Mesothelial cell of epicardium (in vitro differentiated cells): ENCODE data around the gene RABL3. TPM values are rescaled to one million over a fixed set of nuclear protein-coding genes. Genes with fewer than 3 reads are reported as not detected.
"Not testable (repeated sequence)": the region's sequence is repeated elsewhere in the genome, so short reads cannot be mapped to it uniquely, and the experiment has no call there.

Experiments
- DNase-seq, 2 experiments: peaks; one replicate each; pipeline ENCODE4 v3.0.0; 2021; ENCODE audit warnings: low spot score in 2 of 2; ENCODE audit not compliant: unreplicated experiment in 2 of 2
- H3K27ac Mint-ChIP-seq: 2 replicates; pipeline ENCODE4 v1.8.0; 2021; ENCODE audit warnings: mixed read lengths
- H3K27me3 Mint-ChIP-seq: 2 replicates; pipeline ENCODE4 v1.8.0; 2021; ENCODE audit warnings: low read depth, mixed read lengths
- H3K36me3 Mint-ChIP-seq: 2 replicates; pipeline ENCODE4 v1.8.0; 2021; ENCODE audit warnings: mixed read lengths
- H3K4me1 Mint-ChIP-seq: 2 replicates; pipeline ENCODE4 v1.8.0; 2021; ENCODE audit warnings: mixed read lengths
- H3K4me3 Mint-ChIP-seq: 2 replicates; pipeline ENCODE4 v1.8.0; 2021; ENCODE audit warnings: mild to moderate bottlenecking, moderate library complexity, mixed read lengths
- H3K9me3 Mint-ChIP-seq: 2 replicates; pipeline ENCODE4 v1.8.0; 2021; ENCODE audit warnings: mixed read lengths
- total RNA-seq: library from RNA; stranded (reverse); gene quantifications from 3 replicates; pipeline ENCODE4 v1.2.1, GENCODE V29; 2021
- TF ChIP-seq, protein P1 (sequence below): fragments of 200-600 bp; sonication (generic); IDR thresholded peaks from one replicate; pipeline ENCODE4 v1.5.0; 2021; ENCODE audit warnings: antibody characterized with exemption; ENCODE audit not compliant: unreplicated experiment

The RABL3 gene
- total RNA-seq, 1 donor from 2014 or later, result 19.1 TPM

DNA sequence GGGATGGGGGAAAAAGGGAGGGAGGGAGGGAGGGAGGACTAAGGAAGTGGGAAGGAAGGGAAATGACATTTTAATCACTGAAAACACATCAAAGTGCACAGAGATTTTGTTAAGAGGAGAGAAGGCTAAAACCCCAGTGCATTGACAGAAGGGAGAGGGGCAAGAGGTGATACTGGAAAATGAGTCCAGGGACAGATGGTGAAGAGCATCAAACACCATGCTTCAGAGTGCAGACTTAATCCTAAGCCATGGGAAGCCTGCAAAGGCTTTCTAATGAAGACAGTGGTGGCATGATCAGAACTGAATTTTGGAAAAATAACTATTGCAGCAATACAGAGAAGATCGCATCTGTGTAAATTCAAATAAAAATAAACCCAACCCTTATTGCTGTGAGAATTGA is 102.1 kb downstream of the RABL3 start:
- DNase-seq, result no peak
- peaks cover 11% of the 10 kb centered on the region for H3K4me1 Mint-ChIP-seq
- peaks cover 4% of the 10 kb centered on the region for H3K9me3 Mint-ChIP-seq
- H3K27ac Mint-ChIP-seq, result no peak overlapping the region
- no peaks in the 10 kb centered on the region for H3K36me3 Mint-ChIP-seq
- TF ChIP-seq, protein P1, sequence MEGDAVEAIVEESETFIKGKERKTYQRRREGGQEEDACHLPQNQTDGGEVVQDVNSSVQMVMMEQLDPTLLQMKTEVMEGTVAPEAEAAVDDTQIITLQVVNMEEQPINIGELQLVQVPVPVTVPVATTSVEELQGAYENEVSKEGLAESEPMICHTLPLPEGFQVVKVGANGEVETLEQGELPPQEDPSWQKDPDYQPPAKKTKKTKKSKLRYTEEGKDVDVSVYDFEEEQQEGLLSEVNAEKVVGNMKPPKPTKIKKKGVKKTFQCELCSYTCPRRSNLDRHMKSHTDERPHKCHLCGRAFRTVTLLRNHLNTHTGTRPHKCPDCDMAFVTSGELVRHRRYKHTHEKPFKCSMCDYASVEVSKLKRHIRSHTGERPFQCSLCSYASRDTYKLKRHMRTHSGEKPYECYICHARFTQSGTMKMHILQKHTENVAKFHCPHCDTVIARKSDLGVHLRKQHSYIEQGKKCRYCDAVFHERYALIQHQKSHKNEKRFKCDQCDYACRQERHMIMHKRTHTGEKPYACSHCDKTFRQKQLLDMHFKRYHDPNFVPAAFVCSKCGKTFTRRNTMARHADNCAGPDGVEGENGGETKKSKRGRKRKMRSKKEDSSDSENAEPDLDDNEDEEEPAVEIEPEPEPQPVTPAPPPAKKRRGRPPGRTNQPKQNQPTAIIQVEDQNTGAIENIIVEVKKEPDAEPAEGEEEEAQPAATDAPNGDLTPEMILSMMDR, result no peak
- no peak overlapping the region for H3K4me3 Mint-ChIP-seq
- peaks cover 4% of the 10 kb centered on the region for H3K27me3 Mint-ChIP-seq

DNA sequence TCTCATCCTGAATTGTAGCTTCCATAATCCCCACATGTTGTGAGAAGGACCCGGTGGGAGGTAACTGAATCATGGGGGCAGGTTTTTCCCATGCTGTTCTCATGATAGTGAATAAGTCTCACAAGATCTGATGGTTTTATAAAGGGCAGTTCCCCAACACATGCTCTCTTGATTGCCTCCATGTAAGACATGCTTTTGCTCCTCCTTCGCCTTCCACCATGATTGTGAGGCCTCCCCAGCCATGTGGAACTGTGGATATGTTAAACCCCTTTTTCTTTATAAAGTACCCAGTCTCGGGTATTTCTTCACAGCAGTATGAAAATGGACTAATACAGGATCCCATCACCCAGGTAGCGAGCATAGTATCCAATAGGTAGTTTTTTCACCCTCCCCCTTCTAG is 103.5 kb downstream of the RABL3 start:
- H3K27me3 Mint-ChIP-seq, H3K9me3 Mint-ChIP-seq, H3K27ac Mint-ChIP-seq, DNase-seq, H3K4me1 Mint-ChIP-seq, H3K4me3 Mint-ChIP-seq, H3K36me3 Mint-ChIP-seq: not testable (repeated sequence)

DNA sequence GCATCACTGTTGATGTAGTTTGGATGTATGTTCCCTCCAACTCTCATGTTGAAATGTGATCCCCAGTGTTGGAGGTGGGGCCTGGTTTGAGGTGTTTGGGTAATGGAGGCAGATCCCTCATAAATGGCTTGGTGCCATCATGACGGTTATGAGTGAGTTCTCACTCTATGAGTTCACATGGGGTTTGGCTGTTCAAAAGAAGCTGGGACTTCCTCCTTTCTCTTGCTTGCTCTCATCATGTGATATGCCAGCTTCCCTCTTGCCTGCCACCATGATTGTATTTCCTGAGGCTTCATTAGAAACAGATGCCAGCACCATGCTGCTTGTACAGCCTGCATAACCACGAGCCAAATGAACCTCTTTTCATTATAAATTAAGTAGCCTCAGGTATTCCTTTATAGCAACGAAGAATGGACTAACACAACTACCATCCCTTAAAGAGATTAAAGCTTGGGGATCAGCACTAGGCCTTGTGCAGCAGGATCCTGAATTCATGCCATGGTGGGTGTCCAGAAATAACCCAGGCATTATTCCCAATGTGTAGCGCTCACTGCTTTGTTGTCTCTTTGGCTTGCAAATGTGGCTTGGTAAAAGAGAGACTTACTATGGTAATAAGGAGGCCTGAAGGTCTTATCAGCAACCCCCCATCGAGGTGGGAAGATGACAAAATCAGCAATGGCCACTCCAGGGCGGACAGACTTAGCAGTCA is 104.3 kb downstream of the RABL3 start:
- H3K4me1 Mint-ChIP-seq, result peaks cover 7% of the 10 kb centered on the region
- peaks cover 4% of the 10 kb centered on the region for H3K27me3 Mint-ChIP-seq
- no peaks in the 10 kb centered on the region for H3K36me3 Mint-ChIP-seq
- TF ChIP-seq, protein P1, result no peak
- H3K9me3 Mint-ChIP-seq, result peaks cover 4% of the 10 kb centered on the region
- no peak for DNase-seq
- H3K27ac Mint-ChIP-seq, result no peak overlapping the region
- H3K4me3 Mint-ChIP-seq, result no peak overlapping the region

GRCh38 chr3:120636795-120637401 is 105.4 kb downstream of the RABL3 start:
- TF ChIP-seq, protein P1, result no peak
- Mint-ChIP-seq H3K4me1 (peaks cover 9% of the 10 kb centered on the region), H3K9me3 (peaks cover 4% of the 10 kb centered on the region), H3K27me3 (peaks cover 5% of the 10 kb centered on the region), H3K36me3 (no peaks in the 10 kb centered on the region), H3K27ac (no peak overlapping the region), H3K4me3 (no peak overlapping the region)
- DNase-seq, result no peak

Other genes with a start within 250 kb of the RABL3 start
- gene NDUFB4, start 146.2 kb downstream of the RABL3 start, total RNA-seq, result 103 to 108 TPM (median 103 TPM) in 3 replicates
- gene HGD, start 60.3 kb downstream of the RABL3 start, total RNA-seq, result 0.29 to 0.67 TPM (median 0.60 TPM) in 3 replicates
- 17.9 to 19.7 TPM (median 18.0 TPM) in 3 replicates for gene GTF2E1, start 228 bp upstream of the RABL3 start, total RNA-seq
- gene STXBP5L, start 165.7 kb upstream of the RABL3 start, total RNA-seq, result 1.7 to 2.5 TPM (median 1.7 TPM) in 3 replicates